ENCODE data around the gene PRR14L.

Gene PRR14L

GRCh38 chr22:31647523-31648320, 102.2 kb downstream of the PRR14L start:
- Histone ChIP-seq H3K9me3 (replicated peaks; ENCODE audit: insufficient read depth, low read length) (no peaks in the 10 kb centered on the region), H3K27ac (ENCODE audit: low read length) (no peak overlapping the region), H2AFZ (ENCODE audit: low read length) (no peak overlapping the region), H3K4me3 (ENCODE audit: low read length) (no peak overlapping the region), H3K4me1 (ENCODE audit: low read length) (0 out of 2 replicates have a peak, but pooled peaks cover 9% of the 10 kb centered on the region), H3K9me2 (replicated peaks; ENCODE audit: insufficient read depth, low read length) (no peaks in the 10 kb centered on the region), H3F3A (ENCODE audit: insufficient read depth, low read length) (0 out of 2 replicates have a peak, but pooled peaks cover 3% of the 10 kb centered on the region), H3K4me2 (ENCODE audit: low read depth, low read length) (no peak overlapping the region), H3K79me2 (ENCODE audit: low read length) (peaks cover 40% of the 10 kb centered on the region), H3K27me3 (replicated peaks; ENCODE audit: insufficient read depth, low read length) (no peaks in the 10 kb centered on the region), H3K36me3 (replicated peaks; ENCODE audit: insufficient read depth, low read length) (0 out of 2 replicates have a peak, but pooled peaks cover 3% of the 10 kb centered on the region), H4K20me1 (ENCODE audit: insufficient read depth, low read length) (no peaks in the 10 kb centered on the region), H3K9ac (ENCODE audit: low read length) (no peak overlapping the region)
- no peak for TF ChIP-seq CTCF (IDR thresholded peaks at IDR 0.05; ENCODE audit: low read length)
- no peak for TF ChIP-seq EZH2phosphoT487 (IDR thresholded peaks at IDR 0.05; ENCODE audit: low read length)
- no peak for TF ChIP-seq EZH2 (optimal IDR thresholded peaks at IDR 0.05; ENCODE audit: low read depth, low read length)
- no peak for DNase-seq

GRCh38 chr22:31647066-31647465, 102.9 kb downstream of the PRR14L start:
- TF ChIP-seq EZH2 (optimal IDR thresholded peaks at IDR 0.05; ENCODE audit: low read depth, low read length) (no peak), EZH2phosphoT487 (IDR thresholded peaks at IDR 0.05; ENCODE audit: low read length) (no peak), CTCF (IDR thresholded peaks at IDR 0.05; ENCODE audit: low read length) (no peak)
- 0 out of 2 replicates have a peak, but pooled peaks cover 5% of the 10 kb centered on the region for H3K4me1 ChIP-seq (ENCODE audit: low read length)
- no peak overlapping the region for H2AFZ ChIP-seq (ENCODE audit: low read length)
- H3K4me2 ChIP-seq (ENCODE audit: low read depth, low read length), result no peak overlapping the region
- H3K9ac ChIP-seq (ENCODE audit: low read length), result no peak overlapping the region
- H3K9me2 ChIP-seq (replicated peaks; ENCODE audit: insufficient read depth, low read length), result no peaks in the 10 kb centered on the region
- H3K27me3 ChIP-seq (replicated peaks; ENCODE audit: insufficient read depth, low read length), result no peaks in the 10 kb centered on the region
- no peak overlapping the region for H3K4me3 ChIP-seq (ENCODE audit: low read length)
- 0 out of 2 replicates have a peak, but pooled peaks cover 3% of the 10 kb centered on the region for H3K36me3 ChIP-seq (replicated peaks; ENCODE audit: insufficient read depth, low read length)
- 0 out of 2 replicates have a peak, but pooled peaks cover 3% of the 10 kb centered on the region for H3F3A ChIP-seq (ENCODE audit: insufficient read depth, low read length)
- H3K27ac ChIP-seq (ENCODE audit: low read length), result no peak overlapping the region
- no peaks in the 10 kb centered on the region for H3K9me3 ChIP-seq (replicated peaks; ENCODE audit: insufficient read depth, low read length)
- H4K20me1 ChIP-seq (ENCODE audit: insufficient read depth, low read length), result no peaks in the 10 kb centered on the region
- peaks cover 37% of the 10 kb centered on the region for H3K79me2 ChIP-seq (ENCODE audit: low read length)
- DNase-seq, result no peak

- Histone ChIP-seq H3K27me3 (replicated peaks; ENCODE audit: insufficient read depth, low read length) (no peaks in the 10 kb centered on the region), H4K20me1 (ENCODE audit: insufficient read depth, low read length) (no peaks in the 10 kb centered on the region), H3K9ac (ENCODE audit: low read length) (no peak overlapping the region), H3K27ac (ENCODE audit: low read length) (no peak overlapping the region), H3F3A (ENCODE audit: insufficient read depth, low read length) (no peaks in the 10 kb centered on the region), H2AFZ (ENCODE audit: low read length) (no peak overlapping the region), H3K79me2 (ENCODE audit: low read length) (peaks cover 35% of the 10 kb centered on the region), H3K4me3 (ENCODE audit: low read length) (no peak overlapping the region), H3K4me1 (ENCODE audit: low read length) (no peaks in the 10 kb centered on the region), H3K9me2 (replicated peaks; ENCODE audit: insufficient read depth, low read length) (no peaks in the 10 kb centered on the region), H3K4me2 (ENCODE audit: low read depth, low read length) (no peak overlapping the region), H3K9me3 (replicated peaks; ENCODE audit: insufficient read depth, low read length) (no peaks in the 10 kb centered on the region), H3K36me3 (replicated peaks; ENCODE audit: insufficient read depth, low read length) (0 out of 2 replicates have a peak, but pooled peaks cover 5% of the 10 kb centered on the region)
- no peak for TF ChIP-seq CTCF (IDR thresholded peaks at IDR 0.05; ENCODE audit: low read length)
- no peak for TF ChIP-seq EZH2phosphoT487 (IDR thresholded peaks at IDR 0.05; ENCODE audit: low read length)
- no peak for TF ChIP-seq EZH2 (optimal IDR thresholded peaks at IDR 0.05; ENCODE audit: low read depth, low read length)
- no peak for DNase-seq
These were observed 103.5 kb downstream of the PRR14L start for GRCh38 chr22:31646186-31647019.

Data from MM.1S (cell line).